Measurements from ENCODE around the gene BBS1. TPM values are rescaled to one million over a fixed set of nuclear protein-coding genes. Genes with fewer than 3 reads are reported as not detected.

BBS1 gene
- total RNA-seq, 1 donor from 2014 or later, result 39.6 TPM

GRCh38 chr11:66505276-66505816 is 5.1 kb upstream of the BBS1 start:
- no peak overlapping the region for H3K4me3 ChIP-seq
- DNase-seq (ENCODE audit: low spot score in 2 of 2), result no peak
- H3K4me1 ChIP-seq, result peaks cover 0 to 3% of the 10 kb centered on the region in 2 donors
- no peak overlapping the region for H3K27ac ChIP-seq
- no peak for TF ChIP-seq CTCF (IDR thresholded peaks at IDR 0.05)
- intact Hi-C loops (cut with DNase I), result no loop called here
- peaks cover 9 to 14% of the 10 kb centered on the region in 2 donors for H3K36me3 ChIP-seq
- no peaks in the 10 kb centered on the region for H3K9me3 ChIP-seq
- no peaks in the 10 kb centered on the region for H3K27me3 ChIP-seq

GRCh38 chr11:66509131-66509561 is 1.3 kb upstream of the BBS1 start:
- no peak for TF ChIP-seq CTCF (IDR thresholded peaks at IDR 0.05)
- Histone ChIP-seq H3K4me3 (no peak overlapping the region), H3K4me1 (peaks cover 0 to 12% of the 10 kb centered on the region in 2 donors), H3K27me3 (no peaks in the 10 kb centered on the region), H3K36me3 (peaks cover 8 to 12% of the 10 kb centered on the region in 2 donors), H3K27ac (no peak overlapping the region), H3K9me3 (no peaks in the 10 kb centered on the region)
- intact Hi-C loops (cut with DNase I), result no loop called here
- DNase-seq (ENCODE audit: low spot score in 2 of 2), result no peak

- DNase-seq (ENCODE audit: low spot score in 2 of 2), result no peak
- Histone ChIP-seq H3K27me3 (no peaks in the 10 kb centered on the region), H3K4me3 (peak overlapping the region; percentile 67 to 87), H3K27ac (no peak overlapping the region), H3K9me3 (no peaks in the 10 kb centered on the region), H3K36me3 (peaks cover 0 to 15% of the 10 kb centered on the region in 2 donors), H3K4me1 (peaks cover 0 to 12% of the 10 kb centered on the region in 2 donors)
- intact Hi-C loops (cut with DNase I), result loop anchor here (1.0 kb wide), 1 partner anchor 31 kb away; the partner anchor contains the start of gene DPP3
- no peak for TF ChIP-seq CTCF (IDR thresholded peaks at IDR 0.05)
These were observed 530 bp downstream of the BBS1 start for GRCh38 chr11:66510990-66511339.

- Histone ChIP-seq H3K27ac (no peak overlapping the region), H3K4me3 (no peak overlapping the region), H3K4me1 (no peaks in the 10 kb centered on the region), H3K36me3 (peaks cover 43 to 77% of the 10 kb centered on the region in 2 donors), H3K27me3 (no peaks in the 10 kb centered on the region), H3K9me3 (no peaks in the 10 kb centered on the region)
- no peak for TF ChIP-seq CTCF (IDR thresholded peaks at IDR 0.05)
- DNase-seq (ENCODE audit: low spot score in 2 of 2), result no peak
- intact Hi-C loops (cut with DNase I), result no loop called here
These were observed 13.2 kb downstream of the BBS1 start for GRCh38 chr11:66523611-66524010.

- intact Hi-C loops (cut with DNase I), result no loop called here
- TF ChIP-seq CTCF (IDR thresholded peaks at IDR 0.05), result no peak
- DNase-seq (ENCODE audit: low spot score in 2 of 2), result no peak
- H3K36me3 ChIP-seq, result peaks cover 34 to 69% of the 10 kb centered on the region in 2 donors
- H3K27me3 ChIP-seq, result no peaks in the 10 kb centered on the region
- H3K9me3 ChIP-seq, result no peaks in the 10 kb centered on the region
- no peak overlapping the region for H3K27ac ChIP-seq
- H3K4me1 ChIP-seq, result no peaks in the 10 kb centered on the region
- no peak overlapping the region for H3K4me3 ChIP-seq
These were observed 14.0 kb downstream of the BBS1 start for GRCh38 chr11:66524304-66525040.

All from ascending aorta (tissue), 2 donors.